ENCODE data around the gene CCDC127.
"Not testable (repeated sequence)": the region's sequence is repeated elsewhere in the genome, so short reads cannot be mapped to it uniquely, and the experiment has no call there.

Gene CCDC127, protein sequence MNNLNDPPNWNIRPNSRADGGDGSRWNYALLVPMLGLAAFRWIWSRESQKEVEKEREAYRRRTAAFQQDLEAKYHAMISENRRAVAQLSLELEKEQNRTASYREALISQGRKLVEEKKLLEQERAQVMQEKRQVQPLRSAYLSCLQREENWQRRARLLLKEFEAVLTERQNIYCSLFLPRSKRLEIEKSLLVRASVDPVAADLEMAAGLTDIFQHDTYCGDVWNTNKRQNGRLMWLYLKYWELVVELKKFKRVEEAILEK

GRCh38 chr5:217494-218456, at the start of gene CCDC127, which contains the start of gene SDHA:
TSS of gene CCDC127 (minus strand) at chr5:218153. CDS start at chr5:216849, 1,304 bp downstream.
TSS of gene SDHA (plus strand) at chr5:218320. CDS start at chr5:218356, 36 bp downstream.
- peak; percentile 97 to 98 for DNase-seq

DNA sequence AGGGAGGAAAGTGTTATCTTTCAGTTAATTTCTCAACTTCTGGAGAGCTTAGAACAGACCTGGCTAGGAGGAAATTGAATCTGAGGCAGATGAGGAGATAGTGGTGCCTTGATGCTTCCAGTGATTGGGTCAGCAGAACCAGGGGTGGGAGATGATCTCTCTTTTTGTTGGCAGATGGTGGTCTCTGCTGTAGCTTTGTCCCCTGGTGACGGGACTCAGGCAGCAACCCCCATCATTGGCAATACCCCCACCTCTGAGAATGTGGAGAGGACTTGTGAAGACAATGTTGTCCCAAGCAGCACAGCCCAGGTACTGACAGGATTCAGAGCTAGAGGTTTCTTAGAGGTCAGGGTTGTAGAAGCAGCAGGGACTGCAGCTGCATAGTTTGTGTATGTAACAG, 49.8 kb upstream of the CCDC127 start:
- no peak for DNase-seq

DNA sequence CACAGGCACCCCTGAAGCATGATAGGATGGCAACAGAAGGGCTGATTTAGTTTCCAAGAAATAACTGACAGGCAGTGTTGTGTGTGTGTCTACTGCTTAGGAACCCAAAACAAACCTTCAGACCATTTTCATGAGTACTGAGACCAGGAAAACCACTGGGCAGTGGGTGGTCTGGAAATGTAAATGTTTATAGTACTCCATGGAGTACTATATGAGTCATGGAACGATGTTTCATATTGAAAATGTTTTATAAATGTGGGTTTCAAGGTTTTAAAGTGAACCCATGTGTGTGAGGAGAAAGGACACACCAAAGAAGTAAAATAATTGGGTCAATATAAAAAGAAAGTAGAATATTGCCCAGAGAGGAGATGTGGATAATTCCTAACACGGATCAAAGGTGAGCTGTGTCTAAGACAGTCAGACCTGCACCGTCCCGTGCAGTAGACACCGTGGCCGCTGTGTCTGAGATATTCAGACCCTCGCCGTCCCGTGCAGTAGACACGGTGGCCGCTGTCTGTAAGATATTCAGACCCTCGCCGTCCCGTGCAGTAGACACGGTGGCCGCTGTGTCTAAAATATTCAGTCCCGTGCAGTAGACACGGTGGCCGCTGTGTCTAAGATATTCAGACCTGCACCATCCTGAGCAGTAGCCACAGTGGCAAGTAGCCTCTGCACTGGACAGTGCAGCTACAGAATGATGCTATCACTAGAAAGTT, 48.5 kb upstream of the CCDC127 start:
- not testable (repeated sequence) for DNase-seq

- DNase-seq = no peak
Measured at GRCh38 chr5:264338-264737, 46.4 kb upstream of the CCDC127 start.

GRCh38 chr5:263275-263974, 45.5 kb upstream of the CCDC127 start:
- not testable (repeated sequence) for DNase-seq

GRCh38 chr5:257148-257547, 39.2 kb upstream of the CCDC127 start:
- no peak for DNase-seq

DNA sequence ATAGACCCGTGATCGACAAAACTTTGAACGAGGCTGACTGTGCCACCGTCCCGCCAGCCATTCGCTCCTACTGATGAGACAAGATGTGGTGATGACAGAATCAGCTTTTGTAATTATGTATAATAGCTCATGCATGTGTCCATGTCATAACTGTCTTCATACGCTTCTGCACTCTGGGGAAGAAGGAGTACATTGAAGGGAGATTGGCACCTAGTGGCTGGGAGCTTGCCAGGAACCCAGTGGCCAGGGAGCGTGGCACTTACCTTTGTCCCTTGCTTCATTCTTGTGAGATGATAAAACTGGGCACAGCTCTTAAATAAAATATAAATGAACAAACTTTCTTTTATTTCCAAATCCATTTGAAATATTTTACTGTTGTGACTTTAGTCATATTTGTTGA, 38.4 kb upstream of the CCDC127 start:
- not testable (repeated sequence) for DNase-seq

GRCh38 chr5:255116-255515, 37.2 kb upstream of the CCDC127 start:
- not testable (repeated sequence) for DNase-seq

DNA sequence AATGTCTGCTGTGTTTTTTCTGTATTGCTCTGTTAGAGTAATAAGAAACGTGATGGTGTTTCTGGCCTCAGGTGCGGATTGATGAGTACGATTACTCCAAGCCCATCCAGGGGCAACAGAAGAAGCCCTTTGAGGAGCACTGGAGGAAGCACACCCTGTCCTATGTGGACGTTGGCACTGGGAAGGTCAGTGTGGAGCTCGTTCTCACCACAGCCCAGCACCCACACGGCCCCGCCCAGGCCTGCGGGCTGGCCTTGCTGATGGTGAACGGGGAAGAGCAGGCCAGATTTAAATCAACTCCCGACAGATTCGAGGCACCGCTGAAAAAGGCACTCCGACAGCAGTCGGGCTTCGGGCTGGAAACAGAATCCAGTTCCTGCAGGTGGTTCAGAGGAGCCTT, 36.4 kb upstream of the CCDC127 start:
- DNase-seq = not testable (repeated sequence)

- no peak for DNase-seq
Measured at GRCh38 chr5:252546-252945, 34.6 kb upstream of the CCDC127 start.

DNA sequence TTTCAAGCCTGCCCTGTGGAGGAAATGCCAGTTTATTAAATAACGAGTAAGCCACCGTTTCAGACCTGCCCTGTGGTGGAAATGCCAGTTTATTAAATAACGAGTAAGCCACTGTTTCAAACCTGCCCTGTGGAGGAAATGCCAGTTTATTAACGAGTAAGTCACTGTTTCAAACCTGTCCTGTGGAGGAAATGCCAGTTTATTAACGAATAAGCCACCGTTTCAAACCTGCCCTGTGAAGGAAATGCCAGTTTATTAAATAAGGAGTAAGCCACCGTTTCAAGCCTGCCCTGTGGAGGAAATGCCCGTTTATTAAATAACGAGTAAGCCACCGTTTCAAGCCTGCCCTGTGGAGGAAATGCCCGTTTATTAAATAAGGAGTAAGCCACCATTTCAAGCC, 34.0 kb upstream of the CCDC127 start:
- not testable (repeated sequence) for DNase-seq

DNA sequence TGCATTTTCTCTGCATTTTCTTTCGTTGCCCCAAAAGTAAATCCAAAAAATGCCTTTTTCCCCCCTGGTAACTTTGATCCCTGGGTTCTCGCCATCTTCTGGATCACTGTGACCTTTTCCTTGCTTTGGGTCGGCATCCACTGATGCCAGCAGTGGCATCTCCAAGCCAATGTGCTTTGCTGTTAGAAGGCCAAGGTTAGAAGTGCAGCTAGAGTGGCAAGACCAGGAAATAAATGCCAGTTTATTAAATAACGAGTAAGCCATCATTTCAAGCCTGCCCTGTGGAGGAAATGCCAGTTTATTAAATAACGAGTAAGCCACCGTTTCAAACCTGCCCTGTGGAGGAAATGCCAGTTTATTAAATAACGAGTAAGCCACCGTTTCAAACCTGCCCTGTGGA, 33.6 kb upstream of the CCDC127 start:
- not testable (repeated sequence) for DNase-seq

GRCh38 chr5:251016-251415, 33.1 kb upstream of the CCDC127 start:
- DNase-seq = not testable (repeated sequence)

- DNase-seq = not testable (repeated sequence)
Measured at GRCh38 chr5:250396-250795, 32.4 kb upstream of the CCDC127 start.

DNA sequence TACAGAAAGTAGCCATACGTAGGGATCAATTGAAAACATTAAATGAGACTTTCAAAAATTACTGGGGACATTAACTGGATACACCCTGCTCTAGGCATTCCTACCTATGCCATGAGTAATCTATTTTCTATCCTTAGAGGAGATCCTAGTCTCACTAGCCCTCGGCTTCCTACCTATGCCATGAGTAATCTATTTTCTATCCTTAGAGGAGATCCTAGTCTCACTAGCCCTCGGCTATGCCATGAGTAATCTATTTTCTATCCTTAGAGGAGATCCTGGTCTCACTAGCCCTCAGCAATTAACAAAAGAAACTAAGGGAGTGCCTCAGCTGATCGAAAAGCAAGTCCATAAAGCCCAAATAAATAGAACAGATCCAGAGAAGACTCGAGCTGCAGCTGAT, 27.8 kb upstream of the CCDC127 start:
- DNase-seq = not testable (repeated sequence)

- not testable (repeated sequence) for DNase-seq
Measured at GRCh38 chr5:243683-244367, 25.9 kb upstream of the CCDC127 start.

- DNase-seq = not testable (repeated sequence)
Measured at GRCh38 chr5:241045-241669, 23.2 kb upstream of the CCDC127 start.

GRCh38 chr5:240550-240949, 22.6 kb upstream of the CCDC127 start:
- not testable (repeated sequence) for DNase-seq

DNA sequence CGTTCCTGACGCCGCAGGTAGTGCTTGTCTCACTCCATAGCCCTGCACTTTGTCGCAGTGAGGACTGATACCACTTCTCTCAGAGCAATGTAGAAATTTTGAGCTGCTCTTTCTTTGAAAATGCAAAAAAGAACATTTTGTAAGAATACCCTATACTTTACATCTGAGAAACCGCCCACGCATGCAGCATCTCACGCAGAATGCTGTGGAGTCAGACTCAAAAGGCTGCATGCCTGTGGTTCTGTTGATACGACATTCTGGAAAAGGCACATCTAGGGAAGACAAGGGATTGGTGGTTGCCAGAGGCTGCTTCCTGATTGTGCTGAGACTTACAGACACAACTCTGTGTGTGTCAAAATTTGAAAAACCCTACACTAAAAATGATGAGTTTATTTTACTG, 20.0 kb upstream of the CCDC127 start:
- DNase-seq = not testable (repeated sequence)

DNA sequence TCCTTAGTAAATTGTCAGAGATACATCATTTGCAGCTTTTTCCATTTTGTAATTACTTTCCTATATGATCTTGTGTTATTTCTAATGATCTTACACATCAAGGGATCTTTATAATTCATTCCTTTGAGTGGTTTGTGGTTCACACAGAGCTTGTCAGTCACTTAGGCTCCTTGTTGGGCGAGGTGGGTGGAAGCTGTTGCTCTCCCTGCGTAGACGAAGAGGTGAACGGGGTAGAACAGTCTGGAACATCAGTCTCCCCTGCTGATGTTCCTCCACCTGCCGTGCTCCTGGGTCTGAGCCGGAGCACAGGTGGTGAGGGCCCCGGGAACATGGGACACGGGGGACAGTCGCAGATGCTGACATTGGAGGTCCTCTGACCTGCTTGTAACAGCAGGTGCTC, 17.6 kb upstream of the CCDC127 start:
- not testable (repeated sequence) for DNase-seq

- no peak for DNase-seq
Measured at GRCh38 chr5:234450-234849, 16.5 kb upstream of the CCDC127 start.
